ENCODE results near the gene LRIT2. TPM values are rescaled to one million over a fixed set of nuclear protein-coding genes. Genes with fewer than 3 reads are reported as not detected.

The LRIT2 gene
- total RNA-seq, 4 donors from 2014 or later, result not detected

GRCh38 chr10:84262190-84262956 lies 37.0 kb upstream of the LRIT2 start:
- H3K4me1 ChIP-seq, result no peaks in the 10 kb centered on the region
- in situ Hi-C loops (cut with MboI; ENCODE audit: low sequenced_read_pairs in 4 of 4) (loop anchor here (5.0 to 10.0 kb wide), 4 partner anchors 102 to 280 kb away; no protein-coding TSS in a partner anchor), intact Hi-C loops (cut with DNase I; ENCODE audit: low total_unique reads) (no loop called here)
- H3K36me3 ChIP-seq, result no peaks in the 10 kb centered on the region
- no peaks in the 10 kb centered on the region for H3K9me3 ChIP-seq
- ATAC-seq, result no peak
- H3K27ac ChIP-seq, result no peak overlapping the region
- no peak overlapping the region for H3K4me3 ChIP-seq
- DNase-seq, result no peak
- TF ChIP-seq CTCF (IDR thresholded peaks at IDR 0.05 in 4 of 5, conservative IDR thresholded peaks at IDR 0.05 in 1 of 5) (no peak), POLR2A (IDR thresholded peaks at IDR 0.05) (no peak)
- peaks cover 4 to 11% (median 6%) of the 10 kb centered on the region in 3 donors for H3K27me3 ChIP-seq

GRCh38 chr10:84261236-84261915 lies 36.0 kb upstream of the LRIT2 start:
- in situ Hi-C loops (cut with MboI; ENCODE audit: low sequenced_read_pairs in 4 of 4), result loop anchor here (5.0 to 10.0 kb wide), 4 partner anchors 103 to 281 kb away; no protein-coding TSS in a partner anchor
- TF ChIP-seq POLR2A (IDR thresholded peaks at IDR 0.05), result no peak
- TF ChIP-seq CTCF (IDR thresholded peaks at IDR 0.05 in 4 of 5, conservative IDR thresholded peaks at IDR 0.05 in 1 of 5), result no peak
- DNase-seq, result no peak
- no peak for ATAC-seq
- no peaks in the 10 kb centered on the region for H3K9me3 ChIP-seq
- H3K36me3 ChIP-seq, result no peaks in the 10 kb centered on the region
- peaks cover 8 to 11% (median 10%) of the 10 kb centered on the region in 3 donors for H3K27me3 ChIP-seq
- no peaks in the 10 kb centered on the region for H3K4me1 ChIP-seq
- intact Hi-C loops (cut with DNase I; ENCODE audit: low total_unique reads), result no loop called here
- no peak overlapping the region for H3K4me3 ChIP-seq
- H3K27ac ChIP-seq, result no peak overlapping the region

- TF ChIP-seq CTCF (IDR thresholded peaks at IDR 0.05 in 4 of 5, conservative IDR thresholded peaks at IDR 0.05 in 1 of 5), result no peak
- no peak for TF ChIP-seq POLR2A (IDR thresholded peaks at IDR 0.05)
- DNase-seq (no peak), ATAC-seq (no peak)
- no peaks in the 10 kb centered on the region for H3K36me3 ChIP-seq
- no peak overlapping the region for H3K27ac ChIP-seq
- in situ Hi-C loops (cut with MboI; ENCODE audit: low sequenced_read_pairs in 4 of 4) (no loop called here), intact Hi-C loops (cut with DNase I; ENCODE audit: low total_unique reads) (no loop called here)
- no peaks in the 10 kb centered on the region for H3K4me1 ChIP-seq
- H3K27me3 ChIP-seq, result peaks cover 8 to 11% (median 9%) of the 10 kb centered on the region in 3 donors
- H3K4me3 ChIP-seq, result no peak overlapping the region
- H3K9me3 ChIP-seq, result no peaks in the 10 kb centered on the region
Measured at GRCh38 chr10:84258034-84258695, 32.8 kb upstream of the LRIT2 start.

- no peaks in the 10 kb centered on the region for H3K4me1 ChIP-seq
- DNase-seq (no peak), ATAC-seq (no peak)
- no peaks in the 10 kb centered on the region for H3K9me3 ChIP-seq
- TF ChIP-seq CTCF (IDR thresholded peaks at IDR 0.05 in 4 of 5, conservative IDR thresholded peaks at IDR 0.05 in 1 of 5), result no peak
- TF ChIP-seq POLR2A (IDR thresholded peaks at IDR 0.05), result no peak
- no peaks in the 10 kb centered on the region for H3K36me3 ChIP-seq
- in situ Hi-C loops (cut with MboI; ENCODE audit: low sequenced_read_pairs in 4 of 4) (no loop called here), intact Hi-C loops (cut with DNase I; ENCODE audit: low total_unique reads) (no loop called here)
- no peak overlapping the region for H3K27ac ChIP-seq
- H3K4me3 ChIP-seq, result no peak overlapping the region
- H3K27me3 ChIP-seq, result peaks cover 8 to 11% (median 8%) of the 10 kb centered on the region in 3 donors
Measured at GRCh38 chr10:84257343-84258020, 32.1 kb upstream of the LRIT2 start.
